ENCODE results near the gene TPCN1.

DNA sequence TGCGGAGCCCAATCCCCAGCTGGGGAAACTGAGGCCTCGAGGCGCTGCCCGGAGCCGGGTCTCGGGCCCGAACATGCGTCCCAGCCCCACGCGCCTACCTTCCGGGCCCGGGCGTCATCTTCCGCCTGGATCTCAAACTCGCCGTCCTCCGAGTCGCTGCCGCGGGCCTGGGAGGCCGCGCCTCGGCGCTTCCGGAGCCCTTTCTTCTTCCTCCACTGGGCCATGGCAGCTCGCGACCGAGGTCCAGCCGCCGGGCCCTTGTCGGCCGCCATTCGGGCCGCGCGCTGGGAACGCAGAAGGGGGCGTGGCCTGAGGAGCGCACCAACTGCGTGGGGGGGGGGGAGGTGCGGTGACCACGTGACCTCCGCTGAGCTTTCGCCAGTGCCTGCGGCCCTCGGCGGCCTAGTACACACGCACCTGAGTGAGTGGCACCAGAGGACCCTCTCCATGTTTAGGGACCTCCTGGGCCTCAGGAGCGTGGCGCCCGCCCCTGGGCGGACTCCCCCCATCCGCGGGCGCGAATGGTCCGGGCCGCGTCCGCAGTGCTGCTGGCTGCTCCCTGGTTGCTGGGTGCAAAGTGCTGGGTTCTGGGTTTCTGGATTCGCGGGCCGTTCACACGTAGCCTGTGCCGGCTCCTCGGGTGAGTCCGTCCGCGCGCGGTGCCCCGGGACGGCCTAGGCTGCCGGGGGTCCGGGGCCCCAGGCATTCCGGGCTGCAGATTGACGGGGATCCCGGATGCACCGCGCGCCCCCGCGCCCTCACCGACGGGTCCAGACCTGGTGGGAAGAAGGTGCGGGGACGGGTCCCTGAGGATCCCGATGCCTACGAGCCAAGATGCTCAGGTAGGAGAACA lies 35.9 kb upstream of the TPCN1 start, which contains the start of the genes DDX54 and RITA1:
- TF ChIP-seq, protein P1, sequence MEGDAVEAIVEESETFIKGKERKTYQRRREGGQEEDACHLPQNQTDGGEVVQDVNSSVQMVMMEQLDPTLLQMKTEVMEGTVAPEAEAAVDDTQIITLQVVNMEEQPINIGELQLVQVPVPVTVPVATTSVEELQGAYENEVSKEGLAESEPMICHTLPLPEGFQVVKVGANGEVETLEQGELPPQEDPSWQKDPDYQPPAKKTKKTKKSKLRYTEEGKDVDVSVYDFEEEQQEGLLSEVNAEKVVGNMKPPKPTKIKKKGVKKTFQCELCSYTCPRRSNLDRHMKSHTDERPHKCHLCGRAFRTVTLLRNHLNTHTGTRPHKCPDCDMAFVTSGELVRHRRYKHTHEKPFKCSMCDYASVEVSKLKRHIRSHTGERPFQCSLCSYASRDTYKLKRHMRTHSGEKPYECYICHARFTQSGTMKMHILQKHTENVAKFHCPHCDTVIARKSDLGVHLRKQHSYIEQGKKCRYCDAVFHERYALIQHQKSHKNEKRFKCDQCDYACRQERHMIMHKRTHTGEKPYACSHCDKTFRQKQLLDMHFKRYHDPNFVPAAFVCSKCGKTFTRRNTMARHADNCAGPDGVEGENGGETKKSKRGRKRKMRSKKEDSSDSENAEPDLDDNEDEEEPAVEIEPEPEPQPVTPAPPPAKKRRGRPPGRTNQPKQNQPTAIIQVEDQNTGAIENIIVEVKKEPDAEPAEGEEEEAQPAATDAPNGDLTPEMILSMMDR (conservative IDR thresholded peaks at IDR 0.05): no peak
- no peak for TF ChIP-seq EZH2 (IDR thresholded peaks at IDR 0.05; ENCODE audit: low read depth)

Measured in PC-9 (cell line).